Chondrocyte (in vitro differentiated cells): Measurements from ENCODE around the gene KCNA1. TPM values are rescaled to one million over a fixed set of nuclear protein-coding genes. Genes with fewer than 3 reads are reported as not detected.

Experiments
- DNase-seq: peaks from one replicate; pipeline ENCODE4 v3.0.0; 2021; ENCODE audit warnings: mixed read lengths, low spot score
- H3K27ac Mint-ChIP-seq: one replicate; pipeline ENCODE4 v1.8.0; 2021; ENCODE audit warnings: mild to moderate bottlenecking, moderate library complexity, mixed read lengths; ENCODE audit not compliant: unreplicated experiment
- H3K27me3 Mint-ChIP-seq: 2 replicates; pipeline ENCODE4 v1.8.0; 2021; ENCODE audit warnings: low read depth, mixed read lengths
- H3K36me3 Mint-ChIP-seq: 2 replicates; pipeline ENCODE4 v1.8.0; 2021; ENCODE audit warnings: low read depth, mixed read lengths
- H3K4me1 Mint-ChIP-seq: 2 replicates; pipeline ENCODE4 v1.8.0; 2021; ENCODE audit warnings: low read depth, mild to moderate bottlenecking, mixed read lengths
- H3K4me3 Mint-ChIP-seq: one replicate; pipeline ENCODE4 v1.8.0; 2021; ENCODE audit warnings: mild to moderate bottlenecking, moderate library complexity, mixed read lengths; ENCODE audit not compliant: unreplicated experiment
- H3K9me3 Mint-ChIP-seq: 2 replicates; pipeline ENCODE4 v1.8.0; 2021; ENCODE audit warnings: low read depth, mixed read lengths
- total RNA-seq: library from RNA; stranded (reverse); gene quantifications from 3 replicates; pipeline ENCODE4 v1.2.1, GENCODE V29; 2021
- TF ChIP-seq, protein P1 (sequence below): fragments of 200-600 bp; sonication (generic); IDR thresholded peaks from 2 replicates; pipeline ENCODE4 v1.5.0; 2021; ENCODE audit warnings: antibody characterized with exemption, mild to moderate bottlenecking, moderate library complexity

KCNA1 gene
- total RNA-seq, 1 donor from 2014 or later: 0.45 TPM

DNA sequence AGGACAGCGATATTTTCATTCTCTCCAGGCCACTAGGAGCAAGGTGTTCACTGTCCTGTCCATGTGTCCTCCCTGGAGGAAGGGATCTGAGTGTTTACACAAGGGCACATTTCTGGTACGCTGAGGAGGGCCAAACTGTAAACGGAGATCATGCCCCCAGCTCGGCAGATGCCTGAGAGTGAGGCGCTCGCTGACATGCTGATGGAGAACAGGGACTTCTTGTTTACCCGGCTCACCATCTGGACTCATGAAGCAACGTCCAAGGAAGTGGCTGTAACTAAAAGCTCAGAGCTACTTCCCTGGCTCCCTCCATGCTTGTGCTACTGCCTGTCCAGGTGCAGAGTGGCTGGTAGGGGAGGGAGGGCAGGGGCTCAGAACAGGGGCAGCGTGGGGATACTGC is 43.4 kb upstream of the KCNA1 start:
- H3K36me3 Mint-ChIP-seq: no peaks in the 10 kb centered on the region
- no peak overlapping the region for H3K27ac Mint-ChIP-seq
- DNase-seq: no peak
- H3K4me3 Mint-ChIP-seq: no peak overlapping the region
- TF ChIP-seq, protein P1, sequence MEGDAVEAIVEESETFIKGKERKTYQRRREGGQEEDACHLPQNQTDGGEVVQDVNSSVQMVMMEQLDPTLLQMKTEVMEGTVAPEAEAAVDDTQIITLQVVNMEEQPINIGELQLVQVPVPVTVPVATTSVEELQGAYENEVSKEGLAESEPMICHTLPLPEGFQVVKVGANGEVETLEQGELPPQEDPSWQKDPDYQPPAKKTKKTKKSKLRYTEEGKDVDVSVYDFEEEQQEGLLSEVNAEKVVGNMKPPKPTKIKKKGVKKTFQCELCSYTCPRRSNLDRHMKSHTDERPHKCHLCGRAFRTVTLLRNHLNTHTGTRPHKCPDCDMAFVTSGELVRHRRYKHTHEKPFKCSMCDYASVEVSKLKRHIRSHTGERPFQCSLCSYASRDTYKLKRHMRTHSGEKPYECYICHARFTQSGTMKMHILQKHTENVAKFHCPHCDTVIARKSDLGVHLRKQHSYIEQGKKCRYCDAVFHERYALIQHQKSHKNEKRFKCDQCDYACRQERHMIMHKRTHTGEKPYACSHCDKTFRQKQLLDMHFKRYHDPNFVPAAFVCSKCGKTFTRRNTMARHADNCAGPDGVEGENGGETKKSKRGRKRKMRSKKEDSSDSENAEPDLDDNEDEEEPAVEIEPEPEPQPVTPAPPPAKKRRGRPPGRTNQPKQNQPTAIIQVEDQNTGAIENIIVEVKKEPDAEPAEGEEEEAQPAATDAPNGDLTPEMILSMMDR: no peak
- H3K27me3 Mint-ChIP-seq: peaks cover 64% of the 10 kb centered on the region
- H3K9me3 Mint-ChIP-seq: no peaks in the 10 kb centered on the region
- no peaks in the 10 kb centered on the region for H3K4me1 Mint-ChIP-seq

DNA sequence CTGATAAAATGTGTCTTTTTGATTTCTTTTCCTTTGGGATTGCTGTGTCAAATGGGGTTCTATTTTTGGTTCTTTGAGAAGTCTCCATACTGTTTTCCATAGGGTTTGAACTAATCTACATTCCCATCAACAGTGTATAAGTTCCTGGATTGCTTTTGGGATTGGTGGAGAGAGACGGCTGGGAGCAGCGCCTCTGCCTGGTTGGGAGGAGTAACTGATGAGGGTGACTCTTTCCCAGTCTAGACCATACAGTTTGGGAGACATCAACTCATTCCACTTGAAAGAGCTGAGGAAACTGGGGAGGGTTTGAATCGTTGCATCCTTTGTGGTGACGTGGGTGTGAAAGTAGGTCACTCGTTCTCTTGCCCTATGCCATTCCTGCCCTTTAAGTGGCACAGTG is 42.3 kb upstream of the KCNA1 start:
- H3K4me3 Mint-ChIP-seq: no peak overlapping the region
- no peaks in the 10 kb centered on the region for H3K4me1 Mint-ChIP-seq
- no peak overlapping the region for H3K27ac Mint-ChIP-seq
- TF ChIP-seq, protein P1: no peak
- no peaks in the 10 kb centered on the region for H3K9me3 Mint-ChIP-seq
- no peak for DNase-seq
- H3K27me3 Mint-ChIP-seq: peaks cover 69% of the 10 kb centered on the region
- no peaks in the 10 kb centered on the region for H3K36me3 Mint-ChIP-seq

DNA sequence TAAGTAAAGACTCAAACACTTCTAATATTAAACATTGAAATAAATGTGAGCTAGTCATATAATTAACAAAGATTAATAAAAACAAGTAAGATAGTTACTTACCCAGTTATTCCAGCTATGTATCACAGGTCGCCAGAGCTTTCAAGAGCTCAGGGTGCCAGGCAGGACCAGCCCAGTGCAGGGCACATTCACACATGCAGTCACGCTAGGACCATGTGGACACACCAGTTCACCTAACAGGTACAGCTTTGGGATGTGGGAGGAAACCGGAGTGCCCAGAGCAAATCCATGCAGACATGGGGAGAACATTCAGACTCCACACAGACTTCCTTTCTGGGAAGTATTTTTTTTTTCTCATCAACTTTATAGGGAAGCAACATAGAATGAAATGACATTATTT is 39.3 kb upstream of the KCNA1 start:
- H3K9me3 Mint-ChIP-seq: no peaks in the 10 kb centered on the region
- no peak overlapping the region for H3K4me3 Mint-ChIP-seq
- DNase-seq: no peak
- no peak overlapping the region for H3K27ac Mint-ChIP-seq
- TF ChIP-seq, protein P1: no peak
- H3K36me3 Mint-ChIP-seq: no peaks in the 10 kb centered on the region
- H3K4me1 Mint-ChIP-seq: no peaks in the 10 kb centered on the region
- H3K27me3 Mint-ChIP-seq: peaks cover 57% of the 10 kb centered on the region

DNA sequence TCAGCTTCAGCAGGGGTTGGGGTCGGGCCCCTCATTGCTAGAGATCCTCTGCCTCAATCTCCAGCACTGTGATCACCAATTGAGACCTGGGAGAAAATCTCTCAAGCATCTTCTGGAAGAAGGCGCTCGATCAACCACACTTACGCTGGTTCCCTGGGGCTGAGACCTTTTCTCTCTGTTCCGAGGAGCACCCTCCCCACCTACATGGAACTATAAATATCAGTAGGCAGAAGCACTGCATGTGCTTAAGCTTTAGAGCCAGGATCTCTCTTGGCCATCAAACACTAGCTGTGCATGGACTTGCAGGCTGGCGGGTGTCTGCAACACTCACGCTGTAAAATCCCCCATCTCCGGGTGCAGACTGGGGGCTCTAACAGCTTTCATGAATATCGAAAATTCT is 38.2 kb upstream of the KCNA1 start:
- Mint-ChIP-seq H3K9me3 (no peaks in the 10 kb centered on the region), H3K27me3 (peaks cover 57% of the 10 kb centered on the region), H3K4me1 (no peaks in the 10 kb centered on the region), H3K4me3 (no peak overlapping the region), H3K27ac (no peak overlapping the region), H3K36me3 (no peaks in the 10 kb centered on the region)
- no peak for DNase-seq
- TF ChIP-seq, protein P1: no peak

DNA sequence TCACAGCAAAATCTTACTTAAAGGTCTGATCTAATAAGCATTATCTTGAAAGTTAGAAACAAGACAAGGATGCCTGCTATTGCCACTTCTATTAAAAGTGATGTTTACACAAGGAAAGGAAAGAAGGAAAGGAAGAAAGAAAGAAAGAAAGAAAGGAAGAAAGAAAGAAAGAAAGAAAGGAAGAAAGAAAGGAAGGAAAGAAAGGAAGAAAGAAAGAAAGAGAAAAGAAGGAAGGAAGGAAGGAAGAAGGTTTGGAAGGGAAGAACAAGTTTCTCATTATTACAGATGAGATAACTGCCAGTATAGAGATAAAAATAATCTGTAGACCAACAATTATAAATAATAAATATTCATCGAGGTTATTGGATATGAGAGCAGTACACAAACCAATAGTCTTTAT is 35.8 kb upstream of the KCNA1 start:
- peaks cover 53% of the 10 kb centered on the region for H3K27me3 Mint-ChIP-seq
- no peaks in the 10 kb centered on the region for H3K36me3 Mint-ChIP-seq
- DNase-seq: no peak
- no peak overlapping the region for H3K27ac Mint-ChIP-seq
- H3K4me3 Mint-ChIP-seq: no peak overlapping the region
- no peaks in the 10 kb centered on the region for H3K4me1 Mint-ChIP-seq
- TF ChIP-seq, protein P1: no peak
- no peaks in the 10 kb centered on the region for H3K9me3 Mint-ChIP-seq
